NCI-H345 treated with DMSO at 0.1 percent for 48 hours (cell line): Measurements from ENCODE around the gene EPHA8.

ENCODE experiments used
- DNase-seq: peaks from one replicate; lab custom pipeline; 2025; ENCODE audit not compliant: unreplicated experiment; lab: John Stamatoyannopoulos, UW

Gene EPHA8

DNA sequence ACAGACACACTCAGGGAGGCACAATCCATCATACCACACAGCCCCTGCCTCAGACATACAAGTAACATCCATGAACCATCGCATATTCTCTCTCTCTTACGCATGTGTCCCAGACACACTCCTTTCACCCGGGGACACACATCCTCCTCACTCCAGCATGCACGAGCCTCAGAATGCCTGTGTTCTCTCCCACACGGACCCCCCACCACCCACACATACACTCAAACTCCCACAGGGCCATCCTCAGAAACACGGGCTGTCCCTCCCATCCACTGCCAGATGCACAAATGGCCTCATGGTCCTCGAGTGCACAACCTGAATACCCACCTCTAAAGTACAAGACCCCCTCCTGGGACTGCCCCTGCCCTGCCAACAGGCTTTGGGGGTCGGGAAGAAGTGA lies 78.0 kb downstream of the EPHA8 start:
- no peak for DNase-seq

- peak; percentile 50 for DNase-seq
Measured at GRCh38 chr1:22641906-22642636, 78.8 kb downstream of the EPHA8 start.

GRCh38 chr1:22643381-22643780 lies 80.1 kb downstream of the EPHA8 start, which contains the start of gene C1QC:
Gene C1QC, plus strand, starts transcription at chr1:22643633. Its CDS starts 391 bp downstream, at chr1:22644024.
- DNase-seq: no peak

DNA sequence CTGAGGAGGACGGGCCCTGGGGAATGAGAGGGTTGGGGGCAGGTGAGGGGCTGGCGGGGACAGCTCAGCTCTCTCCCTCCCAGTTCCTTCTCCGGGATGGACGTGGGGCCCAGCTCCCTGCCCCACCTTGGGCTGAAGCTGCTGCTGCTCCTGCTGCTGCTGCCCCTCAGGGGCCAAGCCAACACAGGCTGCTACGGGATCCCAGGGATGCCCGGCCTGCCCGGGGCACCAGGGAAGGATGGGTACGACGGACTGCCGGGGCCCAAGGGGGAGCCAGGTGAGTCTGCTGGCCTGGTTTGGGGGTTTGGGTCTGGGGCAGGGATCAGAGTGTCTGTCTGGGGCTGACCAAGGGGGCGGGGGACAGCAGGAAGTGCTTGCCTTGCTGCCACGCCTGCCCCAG lies 80.6 kb downstream of the EPHA8 start:
- DNase-seq: no peak

GRCh38 chr1:22645931-22646330 lies 82.6 kb downstream of the EPHA8 start:
- DNase-seq: no peak

- DNase-seq: no peak
Measured at GRCh38 chr1:22646384-22646783, 83.1 kb downstream of the EPHA8 start.

DNA sequence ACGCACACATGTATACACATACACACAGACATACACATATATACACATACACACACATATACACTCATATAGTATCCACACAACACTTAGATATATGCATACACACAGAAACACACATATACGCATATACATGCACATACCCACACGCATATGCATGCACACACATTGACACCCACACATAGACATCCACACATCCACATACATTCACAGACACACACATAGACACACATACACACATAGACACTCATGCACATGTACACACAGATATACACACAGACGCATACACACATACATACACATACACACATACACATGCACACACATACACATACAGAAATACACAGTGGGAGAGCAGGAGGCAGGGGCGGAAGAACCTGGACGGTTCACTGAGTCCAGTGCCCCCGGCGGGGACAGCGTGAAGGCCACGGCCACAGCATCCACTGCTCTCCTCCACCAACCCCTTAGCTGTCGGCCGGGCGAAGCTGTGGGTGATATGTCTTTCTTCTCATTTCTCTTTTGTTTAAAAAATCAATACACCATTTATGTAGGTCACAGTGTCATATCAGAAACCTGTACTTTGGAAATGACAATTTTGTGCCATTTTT lies 86.9 kb downstream of the EPHA8 start:
- DNase-seq: no peak

GRCh38 chr1:22651941-22652856 lies 88.9 kb downstream of the EPHA8 start:
- DNase-seq: no peak

DNA sequence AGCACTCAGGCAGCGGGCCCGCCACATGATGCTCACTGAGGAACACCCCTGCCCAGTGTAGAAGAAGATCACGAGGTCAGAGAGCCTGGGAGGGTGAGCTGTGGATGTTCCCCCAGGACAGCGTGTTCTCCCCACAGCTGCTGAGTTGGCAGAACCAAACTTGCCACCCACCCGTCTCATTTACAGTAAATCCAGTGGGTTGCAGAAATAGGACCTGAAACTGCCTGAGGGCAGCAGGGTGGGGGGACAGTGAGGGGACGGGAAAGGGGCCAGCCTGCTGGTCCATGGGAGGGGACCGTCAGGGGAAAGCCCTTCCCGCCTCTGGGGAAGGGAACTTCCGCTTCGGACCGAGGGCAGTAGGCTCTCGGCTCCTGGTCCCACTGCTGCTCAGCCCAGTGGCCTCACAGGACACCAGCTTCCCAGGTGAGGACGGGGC lies 89.6 kb downstream of the EPHA8 start, which contains the start of gene C1QB:
Gene C1QB (plus strand): TSS at position 356 of the 436 bp plus-strand sequence. CDS start 6,227 bp downstream, outside the sequence.
- no peak for DNase-seq
